Measurements from ENCODE around the gene TMEM273.

Gene TMEM273

DNA sequence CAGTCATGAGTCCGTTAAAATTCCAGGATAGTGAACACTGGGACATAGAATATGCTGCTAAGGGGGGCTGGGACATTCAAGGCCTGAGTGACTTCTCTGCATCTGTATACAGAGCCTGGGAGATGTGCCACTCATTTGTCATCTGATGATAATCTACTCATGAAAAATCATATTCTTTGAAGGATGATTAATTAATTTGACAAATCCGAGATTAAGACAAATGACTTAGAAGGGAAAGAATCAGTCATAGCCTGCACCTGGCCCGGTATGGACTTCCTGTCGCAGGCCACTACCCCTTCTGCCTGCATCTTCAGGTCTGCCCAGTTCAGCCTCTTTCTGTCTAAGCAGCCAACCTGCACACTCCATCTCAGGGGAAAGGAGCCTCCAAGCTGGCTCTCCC is 35.5 kb downstream of the TMEM273 start:
- H3K9me3 Mint-ChIP-seq: peaks cover 7% of the 10 kb centered on the region
- no peak overlapping the region for H3K27ac Mint-ChIP-seq
- peaks cover 4% of the 10 kb centered on the region for H3K36me3 Mint-ChIP-seq (ENCODE audit: low read depth)
- no peak overlapping the region for H3K4me3 Mint-ChIP-seq
- H3K4me1 Mint-ChIP-seq (ENCODE audit: low read depth): peaks cover 3% of the 10 kb centered on the region
- peaks cover 6% of the 10 kb centered on the region for H3K27me3 Mint-ChIP-seq

- H3K4me3 Mint-ChIP-seq: no peak overlapping the region
- H3K9me3 Mint-ChIP-seq: peaks cover 10% of the 10 kb centered on the region
- H3K36me3 Mint-ChIP-seq (ENCODE audit: low read depth): peaks cover 4% of the 10 kb centered on the region
- no peaks in the 10 kb centered on the region for H3K4me1 Mint-ChIP-seq (ENCODE audit: low read depth)
- H3K27ac Mint-ChIP-seq: no peak overlapping the region
- peaks cover 5% of the 10 kb centered on the region for H3K27me3 Mint-ChIP-seq
Measured at GRCh38 chr10:49152037-49152436, 36.2 kb downstream of the TMEM273 start.

DNA sequence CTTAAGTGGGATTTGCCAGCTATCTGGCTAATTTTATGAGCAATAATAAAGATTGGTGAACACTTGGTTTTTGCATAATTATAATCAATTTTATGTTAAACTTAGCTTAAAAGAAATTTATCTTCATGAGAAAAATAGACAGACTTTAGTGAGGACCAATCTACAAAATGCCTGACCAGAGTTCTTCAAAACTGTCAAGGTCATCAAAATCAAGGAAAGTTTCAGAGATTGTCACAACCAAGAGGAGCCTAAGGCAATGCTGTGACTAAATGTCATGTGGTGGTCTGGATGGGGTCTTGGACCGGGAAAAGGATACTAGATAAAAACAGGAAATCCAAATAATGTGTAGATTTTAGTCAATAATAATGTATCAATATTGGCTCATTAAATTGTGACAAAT is 36.7 kb downstream of the TMEM273 start:
- Mint-ChIP-seq H3K27ac (no peak overlapping the region), H3K36me3 (ENCODE audit: low read depth) (peaks cover 4% of the 10 kb centered on the region), H3K27me3 (peaks cover 5% of the 10 kb centered on the region), H3K4me3 (no peak overlapping the region), H3K4me1 (ENCODE audit: low read depth) (no peaks in the 10 kb centered on the region), H3K9me3 (peaks cover 10% of the 10 kb centered on the region)

DNA sequence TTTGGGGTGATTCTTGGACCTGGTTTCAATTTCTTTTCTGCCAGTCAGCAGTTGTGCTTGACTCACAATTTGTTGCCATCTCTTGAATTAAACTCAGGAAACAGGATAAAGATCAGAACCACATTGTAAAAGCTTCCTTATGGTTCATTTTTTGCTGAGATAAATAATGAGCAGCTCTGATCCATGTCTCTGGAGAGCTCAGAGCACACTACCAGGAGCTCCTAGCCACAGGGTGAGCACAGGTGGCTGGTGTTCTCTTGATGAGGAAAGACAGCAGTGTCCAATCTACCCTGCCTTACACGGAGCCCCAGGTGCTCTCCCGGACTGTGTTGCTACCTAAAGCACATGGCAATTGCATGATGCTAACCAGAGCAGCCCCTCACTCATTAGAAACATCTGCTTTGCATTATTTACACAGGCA is 37.2 kb downstream of the TMEM273 start:
- Mint-ChIP-seq H3K27ac (no peak overlapping the region), H3K9me3 (peaks cover 10% of the 10 kb centered on the region), H3K36me3 (ENCODE audit: low read depth) (peaks cover 4% of the 10 kb centered on the region), H3K4me3 (no peak overlapping the region), H3K4me1 (ENCODE audit: low read depth) (no peaks in the 10 kb centered on the region), H3K27me3 (peaks cover 5% of the 10 kb centered on the region)

DNA sequence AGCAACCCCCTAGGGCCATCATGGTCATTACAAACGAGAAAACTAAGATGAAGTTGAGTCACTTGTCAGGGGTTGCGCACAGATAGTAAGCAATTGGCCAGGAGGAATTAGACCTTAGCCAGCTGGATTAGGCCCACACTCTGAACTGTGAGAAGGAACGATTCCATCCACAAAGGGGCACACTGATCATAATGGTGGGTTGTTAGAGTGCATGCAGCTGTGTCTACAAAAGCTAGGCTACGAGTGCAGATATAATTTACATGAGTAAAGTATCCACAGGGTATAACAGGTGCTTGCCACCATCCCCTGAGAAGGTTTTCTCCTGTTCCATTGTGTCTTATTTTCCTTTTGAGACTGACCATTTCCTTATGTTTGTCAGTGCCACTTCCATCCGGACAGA is 37.8 kb downstream of the TMEM273 start:
- Mint-ChIP-seq H3K4me3 (no peak overlapping the region), H3K36me3 (ENCODE audit: low read depth) (peaks cover 4% of the 10 kb centered on the region), H3K9me3 (peaks cover 10% of the 10 kb centered on the region), H3K27me3 (peaks cover 5% of the 10 kb centered on the region), H3K4me1 (ENCODE audit: low read depth) (no peaks in the 10 kb centered on the region), H3K27ac (no peak overlapping the region)

DNA sequence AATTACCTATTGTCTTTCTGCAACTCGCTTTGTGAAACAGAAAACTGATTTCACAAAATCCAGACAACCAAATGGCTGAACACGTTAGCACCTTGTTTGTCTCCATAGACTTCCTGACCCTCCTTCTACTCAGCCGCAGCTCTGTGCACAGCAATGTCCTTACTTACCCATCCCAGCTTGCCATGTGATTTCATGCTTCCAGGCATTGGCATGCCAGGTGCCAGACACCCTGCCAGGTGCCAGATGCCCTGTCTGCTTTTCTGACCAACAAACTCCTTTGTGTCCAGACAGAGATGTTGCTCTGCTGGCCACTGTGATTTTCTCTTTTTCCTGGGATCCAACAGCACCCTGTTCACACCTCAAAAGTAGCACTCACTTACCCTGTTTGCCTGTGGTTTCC is 38.3 kb downstream of the TMEM273 start:
- peaks cover 9% of the 10 kb centered on the region for H3K27me3 Mint-ChIP-seq

DNA sequence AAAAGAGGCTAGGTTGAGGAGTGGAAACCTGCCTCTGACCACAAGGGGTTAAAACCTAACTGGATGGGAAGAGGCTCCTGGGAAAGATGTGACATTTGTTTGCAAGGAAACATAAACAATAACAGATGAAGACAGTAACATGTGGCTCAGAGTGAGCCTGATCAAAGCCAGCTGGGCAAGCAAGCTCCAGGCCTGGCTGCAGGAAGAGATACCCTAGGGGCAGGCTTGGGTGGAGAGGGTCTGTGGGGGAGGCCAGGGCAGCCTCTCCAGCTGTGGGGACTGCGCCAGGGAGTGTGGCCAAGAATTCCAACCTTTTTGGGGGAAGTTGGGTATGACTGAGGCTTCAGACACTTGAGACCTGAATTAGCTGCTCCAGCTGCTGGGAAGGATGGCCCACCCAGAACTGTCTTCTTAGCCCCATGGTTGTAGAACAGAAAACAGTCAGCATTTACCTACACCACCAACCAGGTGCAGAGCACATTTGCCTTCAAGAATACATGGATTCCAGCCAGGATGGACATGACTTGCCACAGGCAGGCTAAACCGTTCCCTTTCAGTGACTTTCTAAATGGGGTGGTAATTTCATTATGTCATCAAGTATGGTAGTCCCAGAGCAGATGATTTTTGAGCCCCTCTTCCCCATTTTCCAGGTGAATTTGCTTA is 44.0 kb downstream of the TMEM273 start:
- Mint-ChIP-seq H3K36me3 (ENCODE audit: low read depth) (peaks cover 4% of the 10 kb centered on the region), H3K4me3 (no peak overlapping the region), H3K27me3 (peaks cover 9% of the 10 kb centered on the region), H3K9me3 (peaks cover 10% of the 10 kb centered on the region), H3K27ac (no peak overlapping the region), H3K4me1 (ENCODE audit: low read depth) (no peaks in the 10 kb centered on the region)

More for the DNA sequence above, 38.3 kb downstream of the TMEM273 start:
- no peaks in the 10 kb centered on the region for H3K4me1 Mint-ChIP-seq (ENCODE audit: low read depth)
- H3K36me3 Mint-ChIP-seq (ENCODE audit: low read depth): peaks cover 4% of the 10 kb centered on the region
- no peak overlapping the region for H3K27ac Mint-ChIP-seq
- peaks cover 10% of the 10 kb centered on the region for H3K9me3 Mint-ChIP-seq
- H3K4me3 Mint-ChIP-seq: no peak overlapping the region

- no peak overlapping the region for H3K4me3 Mint-ChIP-seq
- peaks cover 2% of the 10 kb centered on the region for H3K36me3 Mint-ChIP-seq (ENCODE audit: low read depth)
- H3K9me3 Mint-ChIP-seq: peaks cover 6% of the 10 kb centered on the region
- no peaks in the 10 kb centered on the region for H3K4me1 Mint-ChIP-seq (ENCODE audit: low read depth)
- H3K27ac Mint-ChIP-seq: no peak overlapping the region
- H3K27me3 Mint-ChIP-seq: peaks cover 6% of the 10 kb centered on the region
Measured at GRCh38 chr10:49143249-49143648, 44.9 kb downstream of the TMEM273 start.

DNA sequence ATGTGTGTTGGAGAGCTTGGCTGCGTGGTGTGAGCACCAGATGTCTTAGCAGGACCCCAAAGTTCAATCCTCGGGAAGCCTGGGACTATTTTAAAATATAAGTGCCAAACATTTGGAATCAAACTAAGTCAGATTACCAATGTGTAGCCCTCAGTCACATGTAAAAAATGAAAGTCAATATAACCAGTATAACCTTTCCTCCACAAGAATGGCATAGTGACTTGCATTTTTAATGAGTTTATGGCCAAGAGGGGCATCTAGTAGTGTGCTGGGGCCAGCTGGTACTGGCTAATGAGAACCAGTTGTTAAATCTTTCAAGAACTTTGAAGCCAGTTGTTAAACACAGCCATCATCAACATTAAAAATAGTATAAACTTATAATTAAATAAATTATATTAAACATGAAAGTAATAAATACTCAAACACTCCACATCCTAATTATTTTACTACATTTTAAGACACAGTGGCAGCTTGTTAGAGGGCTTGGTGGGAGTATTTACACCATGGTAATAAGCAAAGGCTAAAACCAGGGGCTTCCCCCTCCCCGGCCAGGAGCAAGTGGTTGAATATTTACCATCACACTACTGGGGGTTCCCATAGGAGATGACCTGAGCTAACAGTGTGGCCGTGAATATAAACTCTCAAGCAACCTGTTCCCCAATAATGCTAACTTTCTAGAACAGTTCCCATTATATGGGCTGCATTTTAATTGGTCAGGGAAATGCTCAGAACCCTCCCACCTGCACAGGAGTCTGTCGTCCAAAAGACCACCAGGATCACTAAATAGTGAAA is 46.5 kb downstream of the TMEM273 start:
- H3K4me3 Mint-ChIP-seq: no peak overlapping the region
- H3K4me1 Mint-ChIP-seq (ENCODE audit: low read depth): no peaks in the 10 kb centered on the region
- H3K27ac Mint-ChIP-seq: no peak overlapping the region
- peaks cover 4% of the 10 kb centered on the region for H3K9me3 Mint-ChIP-seq
- H3K36me3 Mint-ChIP-seq (ENCODE audit: low read depth): no peaks in the 10 kb centered on the region
- H3K27me3 Mint-ChIP-seq: peaks cover 4% of the 10 kb centered on the region

DNA sequence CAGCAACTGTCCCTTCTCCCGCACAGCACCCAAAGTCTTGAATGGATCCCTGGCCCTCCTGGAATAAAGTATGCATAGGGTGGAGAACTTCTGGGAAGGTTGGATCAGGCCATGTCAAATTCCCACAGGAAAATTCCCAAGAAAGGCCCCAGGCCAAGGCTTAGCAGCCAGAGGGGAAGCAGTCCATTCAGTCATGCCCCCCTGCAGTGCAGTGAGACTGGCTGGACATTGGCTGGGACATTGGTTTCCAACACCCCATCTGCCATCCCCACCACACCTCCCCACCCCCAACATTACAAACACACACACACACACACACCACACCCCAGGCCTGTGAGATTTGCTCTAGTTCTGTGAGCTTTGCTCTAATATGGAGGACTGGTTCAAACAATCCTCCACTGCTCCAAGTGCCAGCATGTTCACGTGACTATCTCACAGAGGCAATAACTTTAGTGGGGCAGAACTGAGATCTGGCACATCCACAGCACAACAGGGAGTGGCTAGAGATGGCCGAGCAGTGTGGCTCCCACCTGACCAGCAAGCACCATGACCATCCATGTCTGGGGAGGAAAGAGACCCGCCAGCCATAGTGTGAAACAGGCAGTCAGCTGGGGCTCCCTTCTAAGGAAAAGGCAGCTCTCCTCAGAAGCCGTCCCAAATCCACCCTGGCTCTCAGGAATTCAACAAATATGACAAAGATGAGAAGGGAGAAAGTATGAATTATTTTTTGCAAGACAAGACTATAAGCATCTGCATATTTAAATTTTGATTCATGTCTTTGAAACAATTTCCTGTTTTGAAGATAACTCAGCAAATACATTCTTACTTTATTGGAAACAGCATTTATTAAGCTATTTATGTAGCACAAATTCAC is 47.6 kb downstream of the TMEM273 start:
- peaks cover 4% of the 10 kb centered on the region for H3K27me3 Mint-ChIP-seq
- H3K4me1 Mint-ChIP-seq (ENCODE audit: low read depth): peaks cover 9% of the 10 kb centered on the region
- H3K27ac Mint-ChIP-seq: no peak overlapping the region
- H3K9me3 Mint-ChIP-seq: peaks cover 4% of the 10 kb centered on the region
- no peak overlapping the region for H3K4me3 Mint-ChIP-seq
- no peaks in the 10 kb centered on the region for H3K36me3 Mint-ChIP-seq (ENCODE audit: low read depth)

- Mint-ChIP-seq H3K4me3 (no peak overlapping the region), H3K27ac (no peak overlapping the region), H3K27me3 (no peaks in the 10 kb centered on the region), H3K9me3 (peaks cover 4% of the 10 kb centered on the region), H3K4me1 (ENCODE audit: low read depth) (peaks cover 10% of the 10 kb centered on the region), H3K36me3 (ENCODE audit: low read depth) (no peaks in the 10 kb centered on the region)
Measured at GRCh38 chr10:49139846-49140195, 48.4 kb downstream of the TMEM273 start.

- Mint-ChIP-seq H3K4me3 (no peak overlapping the region), H3K9me3 (peaks cover 4% of the 10 kb centered on the region), H3K36me3 (ENCODE audit: low read depth) (no peaks in the 10 kb centered on the region), H3K27ac (no peak overlapping the region), H3K4me1 (ENCODE audit: low read depth) (peaks cover 14% of the 10 kb centered on the region), H3K27me3 (peaks cover 5% of the 10 kb centered on the region)
Measured at GRCh38 chr10:49139028-49139845, 49.0 kb downstream of the TMEM273 start.

- Mint-ChIP-seq H3K4me3 (no peak overlapping the region), H3K36me3 (ENCODE audit: low read depth) (no peaks in the 10 kb centered on the region), H3K27ac (no peak overlapping the region), H3K9me3 (peaks cover 4% of the 10 kb centered on the region), H3K27me3 (peaks cover 9% of the 10 kb centered on the region), H3K4me1 (ENCODE audit: low read depth) (peaks cover 14% of the 10 kb centered on the region)
Measured at GRCh38 chr10:49138361-49138891, 49.8 kb downstream of the TMEM273 start.

GRCh38 chr10:49136525-49136924 is 51.7 kb downstream of the TMEM273 start:
- peaks cover 9% of the 10 kb centered on the region for H3K27me3 Mint-ChIP-seq
- H3K27ac Mint-ChIP-seq: no peak overlapping the region
- H3K4me1 Mint-ChIP-seq (ENCODE audit: low read depth): peaks cover 14% of the 10 kb centered on the region
- peaks cover 4% of the 10 kb centered on the region for H3K9me3 Mint-ChIP-seq
- H3K4me3 Mint-ChIP-seq: no peak overlapping the region
- no peaks in the 10 kb centered on the region for H3K36me3 Mint-ChIP-seq (ENCODE audit: low read depth)
